ENCODE data around the gene DECR2.

The DECR2 gene

GRCh38 chr16:364595-365491 lies 36.8 kb upstream of the DECR2 start:
- in situ Hi-C loops (cut with HindIII; ENCODE audit: low pct_ligation_motif_present, low sequenced_read_pairs): no loop called here
- DNase-seq: no peak
- Histone ChIP-seq H3K27ac (no peak overlapping the region), H3K36me3 (replicated peaks) (peaks cover 21% of the 10 kb centered on the region), H3K4me3 (ENCODE audit: low read depth, low read length) (no peak overlapping the region), H3K27me3 (replicated peaks) (no peaks in the 10 kb centered on the region)
- no peak for TF ChIP-seq CTCF (IDR thresholded peaks at IDR 0.05; ENCODE audit: low read depth, low read length, missing control alignments)

GRCh38 chr16:366476-366875 lies 35.2 kb upstream of the DECR2 start:
- Histone ChIP-seq H3K27ac (no peak overlapping the region), H3K4me3 (ENCODE audit: low read depth, low read length) (no peak overlapping the region), H3K36me3 (replicated peaks) (peaks cover 22% of the 10 kb centered on the region), H3K27me3 (replicated peaks) (no peaks in the 10 kb centered on the region)
- DNase-seq: no peak
- no peak for TF ChIP-seq CTCF (IDR thresholded peaks at IDR 0.05; ENCODE audit: low read depth, low read length, missing control alignments)
- in situ Hi-C loops (cut with HindIII; ENCODE audit: low pct_ligation_motif_present, low sequenced_read_pairs): no loop called here

- in situ Hi-C loops (cut with HindIII; ENCODE audit: low pct_ligation_motif_present, low sequenced_read_pairs): no loop called here
- H3K4me3 ChIP-seq (ENCODE audit: low read depth, low read length): no peak overlapping the region
- no peak overlapping the region for H3K27ac ChIP-seq
- no peak for TF ChIP-seq CTCF (IDR thresholded peaks at IDR 0.05; ENCODE audit: low read depth, low read length, missing control alignments)
- peaks cover 30% of the 10 kb centered on the region for H3K36me3 ChIP-seq (replicated peaks)
- H3K27me3 ChIP-seq (replicated peaks): no peaks in the 10 kb centered on the region
- no peak for DNase-seq
These were observed 34.3 kb upstream of the DECR2 start for GRCh38 chr16:367333-367903.

- Histone ChIP-seq H3K4me3 (ENCODE audit: low read depth, low read length) (no peak overlapping the region), H3K27me3 (replicated peaks) (no peaks in the 10 kb centered on the region), H3K27ac (no peak overlapping the region), H3K36me3 (replicated peaks) (peaks cover 33% of the 10 kb centered on the region)
- in situ Hi-C loops (cut with HindIII; ENCODE audit: low pct_ligation_motif_present, low sequenced_read_pairs): no loop called here
- TF ChIP-seq CTCF (IDR thresholded peaks at IDR 0.05; ENCODE audit: low read depth, low read length, missing control alignments): no peak
- no peak for DNase-seq
These were observed 33.1 kb upstream of the DECR2 start for GRCh38 chr16:368388-369158.

- in situ Hi-C loops (cut with HindIII; ENCODE audit: low pct_ligation_motif_present, low sequenced_read_pairs): no loop called here
- no peak overlapping the region for H3K27ac ChIP-seq
- no peak for TF ChIP-seq CTCF (IDR thresholded peaks at IDR 0.05; ENCODE audit: low read depth, low read length, missing control alignments)
- no peak for DNase-seq
- no peaks in the 10 kb centered on the region for H3K27me3 ChIP-seq (replicated peaks)
- H3K4me3 ChIP-seq (ENCODE audit: low read depth, low read length): peak overlapping the region; percentile 48
- H3K36me3 ChIP-seq (replicated peaks): peaks cover 41% of the 10 kb centered on the region
These were observed 32.3 kb upstream of the DECR2 start for GRCh38 chr16:369275-369865.

Measured in brain microvascular endothelial cell (primary cell).